GM12892 (cell line): Measurements from ENCODE around the gene ADARB2.

Experiments
- POLR2A ChIP-seq: IDR thresholded peaks from 2 replicates; pipeline ENCODE4 v1.6.1; 2011; ENCODE audit warnings: low read depth, low read length, control low read depth
- POLR2AphosphoS5 ChIP-seq: IDR thresholded peaks from 2 replicates; pipeline ENCODE4 v1.6.1; 2011; ENCODE audit warnings: low read depth, low read length, control low read depth
- TAF1 ChIP-seq: IDR thresholded peaks from 2 replicates; pipeline ENCODE4 v1.6.1; 2011; ENCODE audit warnings: low read depth, mild to moderate bottlenecking, control low read depth, low read length, borderline replicate concordance

GRCh38 chr10:1203704-1204103, 533.6 kb downstream of the ADARB2 start:
- no peak for TF ChIP-seq POLR2A
- no peak for TF ChIP-seq POLR2AphosphoS5
- no peak for TF ChIP-seq TAF1
